HG03520 (cell line): Measurements from ENCODE around the gene MACROD2.

Experiments
- ATAC-seq: cut with Tn5 transposase; IDR thresholded peaks from one replicate; pipeline ENCODE4 v1.9.1; 2021; ENCODE audit warnings: mild to moderate bottlenecking, moderate library complexity; ENCODE audit not compliant: unreplicated experiment

MACROD2 gene

DNA sequence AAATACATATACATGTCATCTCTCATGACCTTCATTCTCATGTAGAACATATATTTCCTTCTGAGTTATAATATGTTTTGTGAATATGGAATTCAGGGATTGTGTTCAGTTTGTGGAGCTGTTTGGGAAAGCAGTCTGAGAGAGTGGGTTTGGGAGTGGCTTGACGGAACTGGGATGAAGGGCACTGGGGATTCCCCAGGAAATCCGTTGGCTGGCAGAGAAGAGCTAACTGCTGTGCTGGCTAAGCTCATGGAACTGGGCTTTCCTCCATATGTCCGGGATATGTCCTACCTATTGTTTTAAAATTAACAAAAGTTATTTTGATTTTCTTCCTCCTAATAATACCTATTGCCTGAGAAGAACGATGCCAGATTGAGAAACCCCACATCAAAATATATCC is 701.6 kb downstream of the MACROD2 start:
- ATAC-seq = no peak

DNA sequence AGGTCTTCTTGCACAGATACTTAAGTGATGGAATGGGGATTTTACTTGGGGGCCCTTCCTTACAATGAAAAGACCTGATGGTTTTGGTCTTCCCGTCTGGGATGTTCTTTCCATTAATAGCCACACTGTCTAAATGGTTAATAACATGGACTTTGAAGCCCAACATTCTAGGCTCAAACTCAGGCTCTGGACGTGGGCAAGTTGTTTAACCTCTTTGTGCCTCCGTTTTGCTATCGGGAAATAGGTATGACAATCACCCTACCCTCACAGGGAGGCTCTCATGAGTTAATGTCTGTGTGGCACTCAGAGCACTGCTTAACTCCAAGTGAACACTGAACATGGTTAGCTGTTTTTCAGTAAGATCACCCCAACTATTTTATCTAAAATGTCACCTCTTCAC is 702.8 kb downstream of the MACROD2 start:
- no peak for ATAC-seq

DNA sequence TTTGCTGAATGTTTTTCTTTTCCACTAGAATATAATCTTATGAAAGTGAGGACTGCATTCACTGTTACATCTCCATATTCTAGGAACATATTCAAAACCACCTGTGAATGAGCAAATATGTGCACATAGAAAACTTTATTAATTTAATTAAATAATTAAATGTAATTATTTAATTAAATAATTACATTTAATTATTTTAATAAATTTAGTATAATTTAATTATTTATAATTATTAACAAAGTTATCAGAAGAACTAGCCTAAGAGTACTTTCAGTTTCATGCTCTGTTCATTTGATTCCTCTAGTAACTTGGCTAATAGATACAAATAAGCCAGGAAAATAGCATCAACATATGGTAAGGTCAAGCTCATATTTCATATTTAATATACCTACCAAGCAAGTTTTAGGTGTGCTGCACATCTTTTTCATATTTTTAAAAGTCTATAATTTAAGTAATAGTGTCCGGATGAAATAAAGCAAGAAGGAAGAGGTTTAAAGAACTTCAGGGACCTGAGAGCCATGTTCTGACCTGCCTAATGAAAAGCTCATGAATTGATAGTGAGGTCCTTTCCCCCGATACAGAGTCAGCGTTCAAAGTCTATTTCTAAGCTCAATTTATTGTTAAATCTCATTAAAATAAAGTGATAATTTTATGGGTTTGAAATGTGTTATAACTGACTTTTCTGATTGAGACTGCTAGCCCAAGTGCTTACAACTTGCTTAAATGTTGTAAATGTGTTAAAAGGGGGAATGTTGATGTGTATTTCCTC is 703.5 kb downstream of the MACROD2 start:
- ATAC-seq = no peak

DNA sequence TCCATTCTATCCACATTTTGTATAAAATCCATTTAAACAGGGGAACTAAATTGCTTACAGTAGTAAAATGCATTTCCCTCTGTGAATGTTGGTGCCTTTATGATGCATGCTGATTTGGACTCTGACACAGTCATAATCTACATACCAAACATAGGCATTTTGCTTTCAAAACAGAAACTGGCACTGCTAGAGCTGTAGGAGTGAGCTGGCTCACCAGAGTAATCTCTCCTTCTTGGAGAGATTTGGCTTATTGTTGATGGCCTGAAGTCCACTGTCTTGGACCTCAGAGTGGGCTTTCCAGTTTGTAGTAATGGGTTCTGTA is 705.3 kb downstream of the MACROD2 start:
- ATAC-seq = no peak

DNA sequence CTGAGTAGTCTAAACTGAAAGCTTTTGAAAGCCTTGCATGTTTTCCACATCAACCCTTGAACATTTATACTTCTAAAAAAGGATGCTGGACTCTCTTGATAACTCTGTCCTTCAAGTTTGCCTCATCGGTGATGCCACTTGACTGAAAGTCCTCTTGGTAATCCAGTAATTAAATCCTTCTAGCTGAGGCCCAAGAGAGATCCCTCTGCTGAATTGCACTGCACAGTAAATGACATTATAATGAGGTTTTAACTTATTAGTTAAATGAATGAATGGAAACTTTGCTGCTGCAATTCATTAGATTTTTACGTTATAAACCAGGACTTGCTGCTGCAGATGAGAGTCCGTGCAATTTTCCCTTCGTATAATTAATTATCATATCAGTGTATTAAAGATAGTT is 706.0 kb downstream of the MACROD2 start:
- no peak for ATAC-seq

DNA sequence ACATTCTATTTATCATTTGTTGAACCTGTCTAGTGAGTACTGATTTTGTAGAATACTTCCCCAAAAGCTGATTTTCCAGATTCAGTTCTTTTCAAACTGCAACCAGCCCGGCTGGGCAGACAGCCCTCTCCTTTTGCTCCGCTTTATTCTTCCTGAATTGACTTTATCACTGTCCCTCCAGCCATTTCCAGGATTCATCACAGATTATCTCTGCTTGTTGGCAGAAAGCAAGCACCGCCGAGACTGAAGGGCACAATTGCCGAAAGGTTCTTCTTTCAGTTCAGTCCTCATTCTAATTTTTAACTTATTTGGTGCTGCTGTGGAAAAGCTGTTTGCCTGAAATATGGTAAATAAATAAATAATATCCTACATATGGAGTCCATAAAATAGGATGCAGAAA is 711.2 kb downstream of the MACROD2 start:
- no peak for ATAC-seq

DNA sequence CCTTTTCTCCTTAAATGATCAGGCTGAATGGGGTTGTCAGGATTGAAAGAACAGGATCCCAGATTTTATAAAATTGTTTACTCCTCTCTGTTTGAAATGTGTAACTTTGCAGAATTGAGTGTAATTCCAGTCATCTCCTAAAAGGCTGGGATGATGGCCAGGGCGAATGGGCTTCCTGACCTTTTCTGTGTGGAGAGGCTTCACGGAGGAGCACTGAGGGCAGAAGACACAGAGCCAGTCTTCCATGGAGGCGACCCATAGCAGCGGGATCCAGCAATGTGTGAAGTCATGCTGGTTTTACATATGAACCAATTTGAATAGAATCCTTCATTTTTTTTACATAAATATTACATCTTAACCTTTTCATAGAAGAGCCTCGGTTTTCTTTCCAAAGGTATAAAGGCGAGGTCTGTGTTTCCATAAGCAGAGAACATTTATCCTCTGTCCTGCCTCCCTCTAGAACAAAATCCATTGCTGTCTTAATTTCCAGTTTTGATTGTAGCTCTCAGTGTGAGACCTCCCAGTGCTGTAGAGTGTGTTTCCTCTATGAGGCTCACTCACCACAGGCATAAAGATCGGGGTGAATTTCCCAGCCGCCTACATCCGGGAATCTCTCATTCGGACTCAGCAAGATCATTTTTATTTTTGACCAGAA is 711.8 kb downstream of the MACROD2 start:
- no peak for ATAC-seq

DNA sequence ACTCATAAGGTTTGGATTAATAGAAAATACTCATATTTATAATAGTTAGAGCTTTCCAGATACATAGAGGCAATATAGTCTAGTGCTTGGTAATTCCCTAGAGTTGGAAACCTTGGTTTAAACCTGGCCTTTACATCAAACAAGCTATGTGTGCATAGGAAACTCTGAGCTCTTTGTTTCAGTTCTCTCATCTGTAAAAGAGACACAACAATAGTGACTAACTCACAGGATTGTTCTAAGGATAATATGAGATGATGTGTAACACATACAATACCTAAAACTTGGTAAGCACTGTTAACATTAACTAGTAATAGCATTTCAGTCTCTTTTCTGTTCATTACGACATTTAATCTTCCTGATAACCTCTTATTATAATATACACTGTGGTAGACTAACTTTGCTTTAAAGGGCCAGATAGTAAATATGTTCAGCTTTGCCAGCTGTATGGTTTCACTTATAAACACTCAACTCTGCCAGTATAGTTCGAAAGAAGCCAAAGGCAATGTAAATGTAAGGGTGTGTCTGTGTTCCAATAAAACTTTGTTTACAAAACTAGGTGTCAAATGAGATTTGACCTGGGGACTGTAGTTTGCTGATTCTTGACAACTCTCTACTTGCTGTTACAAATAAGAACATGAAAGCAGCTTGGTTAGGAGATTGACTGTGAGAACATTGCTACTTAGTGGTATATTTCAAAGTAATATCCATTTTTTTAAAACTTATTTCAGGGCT is 712.7 kb downstream of the MACROD2 start:
- ATAC-seq = no peak

DNA sequence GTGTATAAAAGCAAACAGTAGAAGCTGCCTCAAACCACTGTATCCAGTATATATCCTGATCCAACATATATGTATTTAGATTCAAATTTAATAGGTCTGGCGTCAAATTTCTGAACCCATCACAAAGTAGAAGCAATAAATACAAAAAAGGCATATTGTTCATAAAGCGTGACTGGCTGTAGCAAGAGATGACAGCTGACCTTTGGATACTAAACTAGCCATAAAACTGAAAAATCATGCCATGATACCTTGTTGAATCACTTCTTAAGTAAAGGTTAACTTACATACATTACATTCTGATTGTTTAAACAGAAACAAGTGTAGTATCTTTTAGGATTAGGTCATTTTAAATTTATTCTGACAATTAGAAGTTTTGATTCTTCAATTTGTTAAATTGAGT is 714.1 kb downstream of the MACROD2 start:
- ATAC-seq = no peak

DNA sequence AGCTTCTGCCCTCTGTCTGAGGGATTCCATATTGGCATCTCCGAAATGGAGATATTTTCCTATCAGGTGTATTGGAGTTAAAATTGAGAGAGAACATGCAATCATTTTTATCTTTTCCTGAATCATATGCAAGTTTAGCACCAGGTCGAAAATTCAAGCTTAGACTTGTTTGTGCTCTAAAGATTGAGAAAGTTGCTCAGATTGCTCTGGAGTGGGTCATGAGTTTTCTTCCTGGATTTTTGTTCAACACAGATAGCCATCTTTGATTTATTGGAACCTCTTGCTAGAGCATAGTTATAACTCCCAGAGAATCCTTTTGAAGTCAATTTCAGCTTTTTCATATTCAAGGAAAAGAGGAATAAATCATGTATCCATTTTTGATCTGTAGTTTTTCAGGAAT is 715.6 kb downstream of the MACROD2 start:
- no peak for ATAC-seq

DNA sequence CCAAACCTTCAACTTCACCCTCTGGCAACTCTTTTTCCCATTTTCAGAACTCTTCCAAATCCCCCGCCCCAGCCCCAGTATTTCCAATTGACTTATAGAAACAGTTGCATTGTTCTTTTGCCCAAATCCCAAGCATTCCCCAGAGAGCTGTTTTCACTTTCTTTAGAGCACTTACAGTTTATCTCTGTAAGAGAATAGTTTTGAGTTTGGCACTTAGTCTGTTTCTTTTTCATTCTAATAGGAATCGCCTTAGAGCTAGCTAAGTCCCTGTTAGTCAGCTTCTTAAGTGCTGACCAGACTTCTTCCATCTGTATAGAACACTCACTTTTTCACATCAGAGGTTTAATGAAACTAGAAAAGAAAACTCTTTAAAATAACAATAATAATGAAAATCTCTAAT is 716.3 kb downstream of the MACROD2 start:
- no peak for ATAC-seq

DNA sequence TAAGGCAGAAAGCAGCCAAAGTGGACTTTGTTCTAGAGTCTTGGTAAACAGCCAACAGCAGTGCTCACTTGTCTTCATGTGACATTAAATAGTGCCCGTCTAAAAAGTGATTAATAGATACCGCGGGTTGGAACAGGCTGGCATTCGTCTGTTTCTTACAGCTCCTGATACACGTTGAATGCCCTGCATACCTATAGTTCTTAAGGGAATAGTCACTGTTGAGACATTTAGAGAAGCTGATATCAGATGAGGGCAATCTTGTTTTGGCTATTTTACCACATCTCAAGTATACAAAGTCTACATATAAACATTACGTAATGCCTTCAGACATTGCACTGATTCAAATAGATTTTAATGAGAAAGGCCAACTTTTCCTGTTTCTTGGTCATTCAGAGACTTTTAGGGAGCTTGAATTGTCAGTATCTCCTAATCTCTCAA is 717.0 kb downstream of the MACROD2 start:
- no peak for ATAC-seq

DNA sequence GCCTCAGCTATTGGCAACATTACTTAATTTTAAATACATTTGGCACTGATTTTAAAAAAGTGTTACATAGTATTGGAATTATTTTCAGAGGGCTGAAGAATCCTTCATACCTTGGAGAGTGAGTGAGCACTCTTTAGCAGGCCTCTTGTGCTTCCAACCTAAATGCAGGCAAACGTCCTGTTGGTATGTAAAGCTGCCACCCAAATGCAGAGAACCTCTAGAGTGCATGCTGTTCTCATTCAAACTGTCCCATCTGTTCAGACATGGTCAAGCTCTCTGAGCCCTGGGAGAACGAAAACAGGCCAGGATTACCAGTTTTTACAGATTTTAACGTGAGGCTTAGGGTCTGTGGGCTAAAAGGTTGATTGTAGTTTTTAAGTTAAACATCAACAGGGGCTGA is 720.1 kb downstream of the MACROD2 start:
- no peak for ATAC-seq

DNA sequence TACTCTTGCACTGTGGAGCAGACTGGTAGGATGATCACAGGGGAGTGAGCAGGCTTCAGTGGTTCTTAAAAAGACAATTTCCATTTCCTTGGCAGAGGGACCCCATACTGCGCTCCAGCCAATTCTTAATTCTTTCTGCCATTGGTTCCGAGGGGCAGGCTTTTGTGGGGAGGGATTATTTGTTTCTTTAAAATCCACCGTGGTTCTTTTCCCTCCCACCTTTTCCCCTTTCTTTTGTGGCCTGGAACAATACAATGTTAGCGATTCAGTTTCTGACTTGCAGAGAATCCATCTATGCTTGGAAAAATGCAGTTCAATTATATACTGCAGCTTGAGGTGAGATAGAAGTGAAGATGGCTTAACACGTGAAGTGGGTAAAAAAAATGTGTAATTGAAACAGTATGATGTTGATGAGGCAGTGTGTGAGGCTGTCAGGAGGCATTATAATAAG is 721.1 kb downstream of the MACROD2 start:
- ATAC-seq = no peak

DNA sequence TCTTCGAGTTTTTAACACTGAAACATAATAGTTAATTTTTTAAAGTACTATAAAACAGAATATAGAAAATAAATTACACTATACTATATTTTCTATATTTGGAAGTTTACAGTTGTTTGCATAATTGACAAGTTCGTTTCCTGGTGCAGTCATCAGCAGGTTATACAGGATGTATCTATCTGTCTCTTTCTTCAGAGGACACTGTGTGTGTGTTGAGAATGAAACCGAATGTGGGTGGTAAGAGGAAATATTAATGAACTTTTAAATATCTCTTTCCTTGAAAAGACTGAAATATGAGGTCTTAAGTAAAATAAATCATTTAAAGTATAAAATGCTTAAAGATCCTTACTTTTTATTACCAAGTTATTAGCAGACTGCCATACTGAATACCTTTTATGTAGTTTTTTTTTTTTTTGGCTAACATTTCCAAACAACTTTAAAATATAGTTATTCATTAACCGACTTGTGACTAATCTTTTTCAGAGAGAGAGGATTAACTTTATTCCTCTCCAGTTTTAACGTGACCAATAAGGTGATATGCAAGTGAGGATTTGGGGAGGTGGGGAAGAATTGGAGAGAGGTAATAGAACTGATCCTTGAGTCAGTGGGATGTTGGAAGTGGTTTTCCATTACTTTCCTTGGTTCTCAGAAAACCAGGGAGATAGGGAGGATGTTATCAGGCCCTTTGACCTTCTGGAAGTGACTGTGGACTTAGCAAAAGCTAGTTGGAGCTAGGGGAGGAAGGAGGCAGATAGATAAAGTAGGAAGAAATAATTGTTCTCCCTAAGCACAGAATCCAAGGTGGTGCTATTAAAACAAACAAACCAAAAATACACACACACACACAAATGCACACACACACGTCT is 722.1 kb downstream of the MACROD2 start:
- peak; percentile 88 for ATAC-seq

DNA sequence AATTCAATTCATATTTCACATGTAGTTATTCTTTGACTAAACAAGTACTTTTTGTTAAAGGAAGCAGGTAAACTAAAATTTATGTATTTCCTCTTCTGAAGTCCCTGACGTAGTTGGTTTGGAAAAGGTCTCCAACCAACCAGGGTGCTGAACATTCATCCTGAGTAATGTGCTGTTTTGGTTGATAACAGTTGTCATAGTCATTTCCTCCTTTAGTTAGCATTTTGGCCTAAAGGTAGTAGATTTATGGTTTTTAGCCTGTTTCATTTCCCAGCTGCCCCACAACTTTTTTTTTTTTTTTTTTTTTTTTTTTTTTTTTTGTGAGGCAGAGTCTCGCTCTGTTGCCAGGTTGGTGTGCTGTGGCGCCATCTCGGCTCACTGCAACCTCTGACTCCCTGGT is 724.9 kb downstream of the MACROD2 start:
- no peak for ATAC-seq

DNA sequence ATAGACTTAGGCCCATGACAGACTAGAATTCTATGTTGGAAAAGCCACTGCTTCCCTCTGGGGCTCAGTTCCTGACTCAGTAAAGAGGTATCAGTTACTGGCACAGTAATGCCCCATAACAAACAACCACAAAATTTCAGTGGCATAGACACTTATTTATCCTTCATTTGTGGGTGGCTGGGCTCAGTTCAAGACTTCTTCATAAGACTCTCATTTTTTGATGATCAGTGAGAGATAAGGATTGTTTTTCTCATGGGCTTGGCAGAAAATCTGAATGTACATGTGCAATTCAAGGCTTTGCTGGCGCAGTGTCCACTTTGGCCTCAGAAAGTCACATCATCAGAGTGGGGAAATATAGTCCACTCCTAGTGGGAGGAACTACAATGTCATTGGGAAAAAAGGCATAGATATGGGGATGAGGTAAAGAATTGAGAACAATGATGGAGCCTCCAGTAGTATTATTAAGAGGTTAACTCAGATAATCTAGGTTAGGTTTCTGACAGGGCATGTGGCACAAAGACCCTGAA is 726.7 kb downstream of the MACROD2 start:
- no peak for ATAC-seq

DNA sequence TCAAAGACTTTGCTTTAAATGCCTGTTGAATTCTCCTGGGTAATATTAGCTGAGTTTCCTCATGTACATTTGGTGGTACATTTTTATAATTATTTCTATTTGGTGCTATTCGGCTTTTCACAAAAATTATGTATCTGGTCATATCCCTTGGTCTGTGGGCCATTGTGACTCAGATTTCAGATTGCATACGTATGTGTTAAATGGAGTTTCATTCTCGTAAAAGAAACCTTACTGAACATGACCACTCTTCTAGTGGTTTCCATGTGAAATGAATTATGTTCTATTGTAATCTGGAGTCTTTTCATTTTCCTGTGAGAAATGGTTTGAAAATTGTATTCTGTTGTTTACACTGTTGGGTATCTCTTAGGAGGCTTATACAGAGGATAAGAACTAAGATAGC is 728.3 kb downstream of the MACROD2 start:
- ATAC-seq = no peak

DNA sequence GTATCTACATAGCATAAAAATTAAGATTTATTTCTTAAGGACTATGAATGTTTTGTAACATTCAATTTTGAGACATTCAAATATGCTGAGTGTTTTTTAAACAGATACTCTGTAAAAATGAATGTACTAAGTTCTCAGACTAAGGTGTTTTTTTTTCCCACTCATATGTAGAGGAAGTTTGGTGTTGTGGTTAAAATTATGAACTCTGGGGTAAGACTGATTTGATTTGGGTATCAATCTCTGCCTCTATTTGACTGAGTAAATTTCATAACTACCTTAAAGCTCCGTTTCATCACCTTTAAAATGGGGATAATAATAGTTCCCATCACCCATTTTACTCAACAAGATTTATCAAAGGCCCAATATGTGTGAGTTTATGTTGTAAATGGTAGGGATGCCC is 728.7 kb downstream of the MACROD2 start:
- ATAC-seq = no peak

DNA sequence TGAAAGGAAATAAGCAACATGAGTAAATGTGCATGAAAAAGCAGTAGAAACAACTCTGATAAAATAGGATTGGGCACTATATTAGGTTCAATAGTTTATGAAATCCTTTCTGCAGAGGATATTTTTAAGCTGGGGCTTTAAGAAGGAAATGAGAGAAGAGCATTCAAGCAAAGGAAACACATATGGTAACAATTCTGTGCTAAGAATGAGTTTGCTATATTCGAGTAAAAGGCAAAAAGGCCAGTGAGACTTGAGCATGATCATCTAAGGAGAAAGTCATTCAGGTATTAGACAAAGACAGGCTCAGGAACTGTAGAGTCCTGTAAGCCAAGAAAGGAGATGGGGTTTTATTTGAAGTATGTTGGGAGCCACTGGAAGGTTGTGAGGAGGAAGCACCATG is 729.2 kb downstream of the MACROD2 start:
- no peak for ATAC-seq

DNA sequence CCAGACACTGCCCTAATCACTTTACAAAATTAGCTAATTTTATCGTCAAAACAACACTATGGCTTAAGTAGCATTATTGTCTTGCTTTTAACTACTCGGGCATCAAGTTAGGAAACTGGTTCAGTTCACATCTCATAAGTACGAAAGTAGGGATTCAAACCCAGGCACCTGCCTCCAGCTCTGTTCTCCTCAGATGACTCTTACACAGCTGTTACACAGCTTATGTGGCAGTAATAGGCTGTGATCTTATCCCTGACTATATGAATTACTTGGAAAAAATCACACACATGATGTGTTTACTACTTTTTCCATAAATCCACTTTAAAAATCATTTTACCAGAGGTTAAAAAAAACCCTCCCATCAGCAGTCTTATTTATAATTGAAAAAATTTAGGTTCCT is 731.3 kb downstream of the MACROD2 start:
- no peak for ATAC-seq
